Measurements from ENCODE around the gene TBXAS1.

- TF ChIP-seq EZH2 (IDR thresholded peaks at IDR 0.05) (no peak), POLR2AphosphoS5 (IDR thresholded peaks at IDR 0.05; ENCODE audit: borderline replicate concordance, low read depth, low read length) (no peak), FOXP2 (optimal IDR thresholded peaks at IDR 0.05; ENCODE audit: control extremely low read depth, extremely low read length, insufficient read depth) (no peak)
Measured at GRCh38 chr7:139899328-139899955, 70.4 kb downstream of the TBXAS1 start.

All from SK-N-MC (cell line).